ENCODE measurements around the gene SETBP1.

DNA sequence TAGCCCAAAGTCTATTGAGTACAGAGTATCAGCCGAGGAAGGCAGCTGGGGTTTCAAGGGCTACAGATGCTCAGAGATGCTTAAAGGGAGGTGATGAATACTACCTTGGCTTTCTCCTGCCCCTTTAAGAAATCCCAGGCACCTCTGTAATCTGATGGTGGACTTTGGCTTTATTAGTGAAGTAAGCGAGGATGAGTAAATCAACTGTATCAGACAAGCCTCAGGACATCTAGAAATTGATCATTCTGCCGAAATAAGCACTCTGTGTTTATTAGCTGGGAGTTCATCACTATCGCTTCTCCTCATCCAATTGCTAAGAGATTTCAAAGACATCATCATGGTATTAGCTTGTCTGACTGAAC lies 344.4 kb downstream of the SETBP1 start:
- TF ChIP-seq ZNF274 (IDR thresholded peaks at IDR 0.05; ENCODE audit: low read depth, low read length) (no peak), YY1 (IDR thresholded peaks at IDR 0.05; ENCODE audit: insufficient read depth, insufficient read length) (no peak), SUZ12 (IDR thresholded peaks at IDR 0.05; ENCODE audit: extremely low read depth, insufficient read depth, insufficient read length) (no peak)
